Ovary (tissue), 3 donors: ENCODE measurements around the gene TBCD.

Experiments used
- EP300 ChIP-seq: sonication (generic); formaldehyde crosslinking; IDR thresholded peaks from one replicate; pipeline ENCODE4 v1.6.1; 2017; ENCODE audit warnings: antibody characterized with exemption
- POLR2A ChIP-seq: fragments of 450-650 bp; IDR thresholded peaks from one replicate; pipeline ENCODE4 v1.6.1; 2017; ENCODE audit warnings: antibody characterized with exemption, mild to moderate bottlenecking, moderate library complexity
- TF ChIP-seq, protein P1 (sequence below), 3 donors: fragments of 450-650 bp in 2 of 3; fragments of 200-600 bp in 1 of 3; IDR thresholded peaks; one replicate each; pipeline versions ENCODE4 v1.5.1 to v1.8.0; 2016 to 2022; ENCODE audit warnings: antibody characterized with exemption in 3 of 3, mild to moderate bottlenecking in 1 of 3
- donor health status: DM: no; HTN: no; CAD: no.

DNA sequence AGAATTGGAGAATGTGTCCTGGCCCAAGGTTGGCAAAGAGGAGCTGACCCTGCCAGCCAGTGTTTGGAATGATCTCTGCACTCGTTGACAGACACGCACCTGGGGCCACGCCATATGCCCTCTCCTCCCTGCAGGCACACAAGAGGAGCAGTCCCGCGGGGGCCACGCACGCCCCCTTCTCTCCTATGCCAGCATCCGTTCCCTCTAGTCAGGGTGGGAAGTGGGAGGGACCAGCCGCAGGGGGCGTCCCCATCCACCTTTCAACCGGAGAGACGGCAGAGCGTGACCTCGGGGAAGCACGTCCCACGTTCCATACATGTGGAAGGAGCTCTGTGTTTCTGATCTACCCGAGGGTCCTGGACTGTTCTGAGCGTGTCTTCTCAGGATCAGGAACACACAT lies 174.9 kb downstream of the TBCD start:
- TF ChIP-seq, protein P1, sequence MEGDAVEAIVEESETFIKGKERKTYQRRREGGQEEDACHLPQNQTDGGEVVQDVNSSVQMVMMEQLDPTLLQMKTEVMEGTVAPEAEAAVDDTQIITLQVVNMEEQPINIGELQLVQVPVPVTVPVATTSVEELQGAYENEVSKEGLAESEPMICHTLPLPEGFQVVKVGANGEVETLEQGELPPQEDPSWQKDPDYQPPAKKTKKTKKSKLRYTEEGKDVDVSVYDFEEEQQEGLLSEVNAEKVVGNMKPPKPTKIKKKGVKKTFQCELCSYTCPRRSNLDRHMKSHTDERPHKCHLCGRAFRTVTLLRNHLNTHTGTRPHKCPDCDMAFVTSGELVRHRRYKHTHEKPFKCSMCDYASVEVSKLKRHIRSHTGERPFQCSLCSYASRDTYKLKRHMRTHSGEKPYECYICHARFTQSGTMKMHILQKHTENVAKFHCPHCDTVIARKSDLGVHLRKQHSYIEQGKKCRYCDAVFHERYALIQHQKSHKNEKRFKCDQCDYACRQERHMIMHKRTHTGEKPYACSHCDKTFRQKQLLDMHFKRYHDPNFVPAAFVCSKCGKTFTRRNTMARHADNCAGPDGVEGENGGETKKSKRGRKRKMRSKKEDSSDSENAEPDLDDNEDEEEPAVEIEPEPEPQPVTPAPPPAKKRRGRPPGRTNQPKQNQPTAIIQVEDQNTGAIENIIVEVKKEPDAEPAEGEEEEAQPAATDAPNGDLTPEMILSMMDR (IDR thresholded peaks at IDR 0.05): no peak
- no peak for TF ChIP-seq POLR2A
- TF ChIP-seq EP300: no peak
